Measurements from ENCODE around the gene CDC7.

DNA sequence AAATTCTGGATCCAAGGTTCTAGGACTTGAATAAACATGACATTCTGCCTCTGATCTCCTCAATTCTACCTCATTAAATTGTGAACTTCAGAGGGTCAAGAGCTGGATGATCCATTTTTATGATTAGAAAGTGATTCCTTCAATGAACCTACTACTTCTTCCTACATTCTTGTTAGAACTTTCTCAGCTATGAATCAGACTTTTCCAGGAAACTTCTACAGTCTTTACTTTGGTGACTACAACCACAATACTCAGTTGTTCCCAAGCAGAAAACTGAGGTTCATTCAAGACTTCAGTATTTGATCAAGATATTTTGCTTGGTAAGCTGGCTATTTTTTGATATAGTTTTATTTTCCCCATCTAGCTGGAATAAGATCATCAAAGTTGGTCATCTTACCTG, 51.4 kb downstream of the CDC7 start:
- TF ChIP-seq POLR2AphosphoS5 (IDR thresholded peaks at IDR 0.05; ENCODE audit: borderline replicate concordance, low read depth, low read length): no peak
- TF ChIP-seq EZH2 (IDR thresholded peaks at IDR 0.05): no peak
- no peak for TF ChIP-seq FOXP2 (optimal IDR thresholded peaks at IDR 0.05; ENCODE audit: control extremely low read depth, extremely low read length, insufficient read depth)
